Ovary (tissue), 3 donors: ENCODE measurements around the gene IFT57.

ENCODE experiments used
- EP300 ChIP-seq: sonication (generic); formaldehyde crosslinking; IDR thresholded peaks from one replicate; pipeline ENCODE4 v1.6.1; 2017; ENCODE audit warnings: antibody characterized with exemption
- POLR2A ChIP-seq: fragments of 450-650 bp; IDR thresholded peaks from one replicate; pipeline ENCODE4 v1.6.1; 2017; ENCODE audit warnings: antibody characterized with exemption, mild to moderate bottlenecking, moderate library complexity
- TF ChIP-seq, protein P1 (sequence below), 3 donors: fragments of 450-650 bp in 2 of 3; fragments of 200-600 bp in 1 of 3; IDR thresholded peaks; one replicate each; pipeline versions ENCODE4 v1.5.1 to v1.8.0; 2016 to 2022; ENCODE audit warnings: antibody characterized with exemption in 3 of 3, mild to moderate bottlenecking in 1 of 3
- donor health status: DM: no; HTN: no; CAD: no.

GRCh38 chr3:108234387-108234957 lies 12.2 kb upstream of the IFT57 start:
- TF ChIP-seq, protein P1, sequence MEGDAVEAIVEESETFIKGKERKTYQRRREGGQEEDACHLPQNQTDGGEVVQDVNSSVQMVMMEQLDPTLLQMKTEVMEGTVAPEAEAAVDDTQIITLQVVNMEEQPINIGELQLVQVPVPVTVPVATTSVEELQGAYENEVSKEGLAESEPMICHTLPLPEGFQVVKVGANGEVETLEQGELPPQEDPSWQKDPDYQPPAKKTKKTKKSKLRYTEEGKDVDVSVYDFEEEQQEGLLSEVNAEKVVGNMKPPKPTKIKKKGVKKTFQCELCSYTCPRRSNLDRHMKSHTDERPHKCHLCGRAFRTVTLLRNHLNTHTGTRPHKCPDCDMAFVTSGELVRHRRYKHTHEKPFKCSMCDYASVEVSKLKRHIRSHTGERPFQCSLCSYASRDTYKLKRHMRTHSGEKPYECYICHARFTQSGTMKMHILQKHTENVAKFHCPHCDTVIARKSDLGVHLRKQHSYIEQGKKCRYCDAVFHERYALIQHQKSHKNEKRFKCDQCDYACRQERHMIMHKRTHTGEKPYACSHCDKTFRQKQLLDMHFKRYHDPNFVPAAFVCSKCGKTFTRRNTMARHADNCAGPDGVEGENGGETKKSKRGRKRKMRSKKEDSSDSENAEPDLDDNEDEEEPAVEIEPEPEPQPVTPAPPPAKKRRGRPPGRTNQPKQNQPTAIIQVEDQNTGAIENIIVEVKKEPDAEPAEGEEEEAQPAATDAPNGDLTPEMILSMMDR (IDR thresholded peaks at IDR 0.05) = no peak
- TF ChIP-seq POLR2A = no peak
- TF ChIP-seq EP300 = no peak
